GM18519 (cell line): ENCODE measurements around the gene SETD7.

Experiments used
- ATAC-seq: cut with Tn5 transposase; IDR thresholded peaks from one replicate; pipeline ENCODE4 v1.9.1; 2021; ENCODE audit warnings: mild to moderate bottlenecking, moderate library complexity; ENCODE audit not compliant: unreplicated experiment, low FRiP score

SETD7 gene

GRCh38 chr4:139556071-139556723 is at the start of gene SETD7:
SETD7 (minus strand) TSS chr4:139556219; CDS start chr4:139556137, 82 bp downstream.
- peak; percentile 14 for ATAC-seq

- no peak for ATAC-seq
Observed at GRCh38 chr4:139605516-139605915, 49.5 kb upstream of the SETD7 start.

GRCh38 chr4:139603576-139604410 is 47.8 kb upstream of the SETD7 start:
- no peak for ATAC-seq

GRCh38 chr4:139602776-139603360 is 46.8 kb upstream of the SETD7 start:
- no peak for ATAC-seq

GRCh38 chr4:139600662-139601061 is 44.6 kb upstream of the SETD7 start:
- no peak for ATAC-seq

- no peak for ATAC-seq
Observed at GRCh38 chr4:139599594-139600374, 43.8 kb upstream of the SETD7 start.

- ATAC-seq: no peak
Observed at GRCh38 chr4:139599076-139599475, 43.1 kb upstream of the SETD7 start.

GRCh38 chr4:139596684-139597279 is 40.8 kb upstream of the SETD7 start:
- ATAC-seq: no peak

- ATAC-seq: no peak
Observed at GRCh38 chr4:139596034-139596683, 40.1 kb upstream of the SETD7 start.

GRCh38 chr4:139594591-139595185 is 38.7 kb upstream of the SETD7 start:
- ATAC-seq: no peak

- no peak for ATAC-seq
Observed at GRCh38 chr4:139593091-139593564, 37.1 kb upstream of the SETD7 start.

GRCh38 chr4:139589336-139590018 is 33.5 kb upstream of the SETD7 start:
- no peak for ATAC-seq

GRCh38 chr4:139587446-139587845 is 31.4 kb upstream of the SETD7 start:
- ATAC-seq: no peak

GRCh38 chr4:139585473-139585872 is 29.5 kb upstream of the SETD7 start:
- no peak for ATAC-seq

- ATAC-seq: no peak
Observed at GRCh38 chr4:139584784-139585183, 28.8 kb upstream of the SETD7 start.

- ATAC-seq: no peak
Observed at GRCh38 chr4:139584013-139584412, 28.0 kb upstream of the SETD7 start.

- no peak for ATAC-seq
Observed at GRCh38 chr4:139582044-139582443, 26.0 kb upstream of the SETD7 start.

- no peak for ATAC-seq
Observed at GRCh38 chr4:139581096-139581495, 25.1 kb upstream of the SETD7 start.

- ATAC-seq: no peak
Observed at GRCh38 chr4:139576219-139576618, 20.2 kb upstream of the SETD7 start.
